Measurements from ENCODE around the gene FHAD1.

Gene FHAD1

GRCh38 chr1:15443281-15443680, 196.3 kb downstream of the FHAD1 start:
- DNase-seq: no peak

GRCh38 chr1:15444468-15445389, 197.7 kb downstream of the FHAD1 start:
- no peak for DNase-seq

GRCh38 chr1:15445390-15446122, 198.5 kb downstream of the FHAD1 start:
- DNase-seq: no peak

- DNase-seq: no peak
Observed at GRCh38 chr1:15446212-15446611, 199.2 kb downstream of the FHAD1 start.
